Fibroblast of peridontal ligament (primary cell): Measurements from ENCODE around the gene ATG12.
"Not testable (repeated sequence)": the region's sequence is repeated elsewhere in the genome, so short reads cannot be mapped to it uniquely, and the experiment has no call there.

Experiments used
- DNase-seq: peaks from one replicate; pipeline ENCODE4 v3.0.0-alpha.2; 2010; ENCODE audit errors: extremely low read depth

ATG12 gene

DNA sequence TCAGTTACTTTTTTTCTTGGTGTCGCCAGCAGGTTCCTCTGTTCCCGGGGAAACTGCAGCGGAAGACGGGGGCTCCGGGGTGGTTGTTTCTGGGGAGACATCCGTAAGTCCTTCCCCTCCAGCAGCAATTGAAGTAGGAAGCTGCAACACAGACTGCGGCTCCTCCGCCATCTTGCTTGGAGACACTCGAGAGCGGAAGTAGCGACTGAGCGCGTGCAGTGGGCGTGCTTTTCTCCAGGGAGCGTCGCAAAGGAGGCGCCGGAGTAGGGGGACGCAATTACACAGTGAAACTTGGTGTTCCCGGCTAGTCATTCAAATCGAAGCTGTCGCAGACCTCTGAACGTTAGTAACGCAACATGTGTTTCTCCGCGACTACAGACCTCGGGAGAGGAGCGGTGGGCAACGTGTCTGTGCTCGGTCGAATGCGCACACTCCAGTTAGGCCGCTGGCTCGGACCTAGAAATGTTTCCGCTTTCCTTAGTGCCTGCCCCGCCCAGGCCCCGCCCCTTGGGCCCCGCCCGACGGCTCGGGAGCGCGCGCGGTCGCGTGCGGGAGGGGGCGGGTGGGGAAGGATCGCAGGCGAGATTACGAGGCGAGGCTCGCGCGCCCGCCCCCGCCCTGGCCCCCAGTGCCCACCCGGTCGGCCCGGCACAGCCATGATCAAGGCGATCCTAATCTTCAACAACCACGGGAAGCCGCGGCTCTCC lies at the start of gene ATG12, which contains the start of gene AP3S1:
TSS of gene ATG12 (minus strand) at position 184 of the 707 bp plus-strand sequence. CDS start at position 171, 13 bp downstream.
TSS of gene AP3S1 (plus strand) at position 554 of the 707 bp plus-strand sequence. CDS start at position 657, 103 bp downstream.
- peak; percentile 92 for DNase-seq

DNA sequence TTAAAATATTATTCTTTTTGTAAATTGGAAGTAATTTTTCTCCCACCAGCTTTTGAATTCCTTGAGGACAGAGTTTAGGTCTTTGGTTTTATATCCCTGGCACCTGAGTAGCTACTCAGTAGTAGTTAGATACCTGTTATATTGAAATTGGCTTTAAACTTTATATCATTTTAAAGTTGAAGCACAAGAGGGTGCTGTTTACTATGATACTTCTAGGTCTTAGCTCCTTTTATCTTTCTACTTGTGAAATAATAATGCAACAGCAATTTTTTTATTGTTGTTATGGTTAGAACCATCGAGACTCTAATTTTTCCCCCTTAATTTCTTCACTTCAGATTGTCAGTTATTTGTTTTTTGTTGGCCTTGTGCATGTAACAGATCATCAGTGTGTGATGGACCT lies 46.7 kb upstream of the ATG12 start:
- DNase-seq = peak; percentile 70

DNA sequence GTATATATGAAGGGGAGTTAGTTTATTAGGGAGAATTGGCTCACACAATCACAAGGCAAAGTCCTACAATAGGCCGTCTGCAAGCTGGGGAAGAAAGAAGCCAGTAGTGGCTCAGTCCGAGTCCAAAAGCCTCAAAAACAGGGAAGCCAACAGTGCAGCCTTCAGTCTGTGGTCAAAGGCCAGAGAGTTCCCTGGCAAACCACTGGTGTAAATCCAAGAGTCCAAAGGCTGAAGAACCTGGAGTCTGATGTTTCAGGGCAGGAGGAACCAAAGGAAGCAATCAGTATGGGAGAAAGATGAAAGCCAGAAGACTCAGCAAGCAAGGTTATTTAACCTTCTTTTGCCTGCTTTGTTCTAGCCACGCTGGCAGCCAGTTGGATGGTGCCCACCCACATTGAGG lies 43.8 kb upstream of the ATG12 start:
- DNase-seq = not testable (repeated sequence)

DNA sequence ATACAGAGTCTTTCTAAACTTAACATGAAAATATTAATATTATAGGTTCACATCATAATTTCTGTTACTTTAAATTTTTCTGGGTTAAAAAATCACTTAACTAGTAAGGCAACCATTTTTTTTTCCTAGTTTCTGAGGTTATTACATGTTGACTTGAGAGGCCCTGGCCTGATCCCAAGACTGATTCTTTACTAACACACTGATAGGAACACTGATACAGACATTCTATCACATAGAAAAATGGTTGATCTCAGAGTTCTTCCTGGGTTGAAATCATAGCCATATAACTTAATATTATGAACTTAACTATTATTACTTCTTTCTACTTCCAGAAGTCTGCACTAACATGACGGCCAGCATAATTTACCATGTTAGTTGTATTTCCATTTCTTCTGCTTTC lies 43.3 kb upstream of the ATG12 start:
- DNase-seq = no peak

DNA sequence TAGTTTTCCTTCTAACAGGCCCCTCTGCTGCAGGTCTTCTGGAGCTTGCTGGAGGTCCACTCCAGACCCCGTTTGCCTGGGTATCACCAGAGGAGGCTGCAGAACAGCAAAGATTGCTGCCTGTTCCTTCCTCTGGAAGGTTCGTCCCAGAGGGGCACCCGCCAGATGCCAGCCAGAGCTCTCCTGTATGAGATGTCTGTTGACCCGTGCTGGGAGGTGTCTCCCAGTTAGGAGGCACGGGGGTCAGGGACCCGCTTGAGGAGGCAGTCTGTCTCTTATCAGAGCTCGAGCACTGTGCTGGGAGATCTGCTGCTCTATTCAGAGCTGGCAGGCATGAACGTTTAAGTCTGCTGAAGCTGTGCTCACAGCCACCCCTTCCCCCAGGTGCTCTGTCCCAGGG lies 41.1 kb upstream of the ATG12 start:
- DNase-seq = not testable (repeated sequence)

DNA sequence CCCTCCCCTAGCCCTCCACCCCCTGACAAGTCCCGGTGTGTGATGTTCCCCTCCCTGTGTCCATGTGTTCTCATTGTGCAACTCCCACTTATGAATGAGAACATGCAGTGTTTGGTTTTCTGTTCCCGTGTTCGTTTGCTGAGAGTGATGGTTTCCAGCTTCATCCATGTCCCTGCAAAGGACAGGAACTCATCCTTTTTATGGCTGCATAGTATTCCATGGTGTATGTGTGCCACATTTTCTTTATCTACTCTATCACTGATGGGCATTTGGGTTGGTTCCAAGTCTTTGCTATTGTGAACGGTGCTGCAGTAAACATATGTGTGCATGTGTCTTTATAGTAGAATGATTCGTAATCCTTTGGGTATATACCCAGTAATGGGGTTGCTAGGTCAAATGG lies 36.0 kb upstream of the ATG12 start:
- DNase-seq = not testable (repeated sequence)

DNA sequence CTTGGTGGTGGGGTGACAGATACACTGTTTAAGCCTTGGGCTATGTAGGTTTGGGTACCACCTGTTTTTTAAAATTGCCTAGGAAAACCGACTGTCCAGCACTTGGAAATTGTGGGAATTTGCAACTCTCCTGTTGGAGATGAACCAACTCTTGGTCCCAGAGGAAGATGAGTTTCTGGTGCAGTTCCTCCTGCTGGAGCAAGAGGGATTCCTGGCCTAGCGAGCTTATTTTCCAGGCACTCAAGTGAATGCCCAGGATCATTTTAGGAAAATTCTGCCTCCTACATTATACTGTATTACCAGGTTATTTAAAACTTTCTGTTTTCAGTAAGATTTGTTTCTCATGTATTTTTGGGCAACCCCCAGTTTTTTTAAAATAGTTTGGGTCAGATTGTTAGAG lies 34.1 kb upstream of the ATG12 start:
- peak; percentile 20 for DNase-seq

DNA sequence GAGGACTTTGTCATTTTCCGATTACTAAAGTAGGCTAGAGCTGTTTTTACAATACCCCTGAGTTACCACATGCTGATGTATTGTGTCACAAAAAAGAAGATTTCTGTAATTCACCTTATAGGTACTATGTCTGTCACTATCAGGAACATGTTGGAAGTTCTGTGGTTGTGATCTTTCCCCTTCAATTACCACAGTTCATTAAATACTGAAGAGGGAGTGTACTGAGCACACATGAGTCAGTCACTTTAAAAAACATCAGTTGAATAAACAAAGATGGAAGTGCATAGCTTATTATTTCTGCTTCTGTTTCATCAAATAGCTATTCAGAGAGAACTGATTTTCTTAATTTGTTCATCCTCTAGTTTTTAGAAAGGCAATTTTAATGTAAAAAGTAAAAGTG lies 32.0 kb upstream of the ATG12 start:
- DNase-seq = peak; percentile 44

DNA sequence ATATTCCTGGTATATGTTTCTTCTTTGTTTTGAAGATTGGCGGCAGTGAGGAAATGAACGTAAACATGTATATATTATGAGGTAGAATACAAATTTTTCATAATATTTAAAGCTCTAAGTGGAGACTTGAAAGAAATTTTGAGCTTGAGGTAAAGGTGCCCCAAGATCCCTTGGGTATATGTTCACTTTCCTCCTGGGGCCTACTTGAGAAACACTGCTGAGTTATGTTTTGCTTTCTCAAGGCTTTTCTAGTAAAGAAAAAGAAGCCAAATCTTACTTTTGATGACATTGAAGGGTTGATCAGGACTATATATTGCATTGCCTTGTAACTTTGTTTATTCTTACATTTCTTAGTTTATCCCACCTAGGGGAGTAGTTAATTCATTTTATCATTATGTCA lies 31.1 kb upstream of the ATG12 start:
- DNase-seq = no peak

DNA sequence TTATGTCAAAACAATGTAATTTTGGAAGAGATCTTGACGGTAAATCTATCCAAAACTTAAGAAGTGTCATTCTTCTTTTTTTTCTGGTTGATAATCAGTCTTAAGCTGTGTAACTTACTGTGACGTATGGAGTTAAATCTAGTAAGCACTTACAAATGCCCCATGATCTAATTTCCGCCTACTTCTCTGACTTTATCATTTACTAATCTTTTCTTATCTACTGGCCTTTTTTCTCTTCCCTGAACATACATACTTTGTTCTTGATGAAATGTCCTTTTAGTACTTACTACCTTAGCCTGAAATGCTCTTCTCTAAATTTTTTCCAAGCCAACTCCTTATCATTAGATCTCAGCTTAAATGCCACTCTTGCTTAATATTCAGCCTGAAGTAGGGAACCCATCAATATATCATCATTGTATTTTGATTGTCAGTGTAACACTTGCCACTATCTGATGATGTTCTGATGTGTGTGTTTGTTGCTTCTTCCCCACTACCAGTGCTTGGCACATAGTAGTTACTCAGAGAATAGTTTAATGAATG lies 28.0 kb upstream of the ATG12 start:
- no peak for DNase-seq

DNA sequence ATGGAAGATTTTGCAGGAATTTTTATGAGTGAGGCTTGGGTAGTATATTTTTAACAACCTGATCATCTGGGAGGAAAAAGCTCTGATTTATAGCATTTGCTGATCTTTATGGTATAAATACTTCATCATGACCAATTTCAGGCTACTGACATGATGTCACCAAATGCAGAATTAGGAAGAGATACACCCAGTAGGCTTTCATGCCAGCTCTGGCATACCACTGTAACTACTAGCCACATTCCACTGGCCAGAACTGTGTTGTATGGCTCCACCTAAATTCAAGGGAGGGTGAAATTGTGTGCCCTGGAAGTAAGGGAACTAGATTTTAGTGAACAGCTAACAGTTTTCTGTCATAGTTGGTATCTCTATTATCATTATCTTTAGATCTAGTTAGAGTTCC lies 18.0 kb upstream of the ATG12 start:
- peak; percentile 58 for DNase-seq

DNA sequence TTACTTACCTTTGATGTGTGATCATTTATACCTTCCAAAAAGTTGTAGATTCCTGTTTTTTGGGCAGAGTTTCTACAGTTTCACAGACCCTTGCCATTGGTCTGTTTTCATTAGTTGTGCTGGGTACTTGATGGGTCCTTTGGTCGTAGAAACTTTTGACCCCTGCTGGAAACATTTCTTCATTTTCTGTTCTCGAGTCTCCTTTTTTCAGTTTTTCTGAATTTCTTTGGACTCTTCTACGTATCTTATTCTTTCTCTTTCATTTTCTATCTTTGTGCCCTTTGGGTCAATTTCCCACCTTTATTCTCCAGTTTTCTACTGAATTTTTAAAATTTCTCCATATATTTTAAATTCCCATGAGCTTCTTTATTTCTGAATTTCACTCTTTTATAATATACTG lies 17.0 kb upstream of the ATG12 start:
- no peak for DNase-seq

DNA sequence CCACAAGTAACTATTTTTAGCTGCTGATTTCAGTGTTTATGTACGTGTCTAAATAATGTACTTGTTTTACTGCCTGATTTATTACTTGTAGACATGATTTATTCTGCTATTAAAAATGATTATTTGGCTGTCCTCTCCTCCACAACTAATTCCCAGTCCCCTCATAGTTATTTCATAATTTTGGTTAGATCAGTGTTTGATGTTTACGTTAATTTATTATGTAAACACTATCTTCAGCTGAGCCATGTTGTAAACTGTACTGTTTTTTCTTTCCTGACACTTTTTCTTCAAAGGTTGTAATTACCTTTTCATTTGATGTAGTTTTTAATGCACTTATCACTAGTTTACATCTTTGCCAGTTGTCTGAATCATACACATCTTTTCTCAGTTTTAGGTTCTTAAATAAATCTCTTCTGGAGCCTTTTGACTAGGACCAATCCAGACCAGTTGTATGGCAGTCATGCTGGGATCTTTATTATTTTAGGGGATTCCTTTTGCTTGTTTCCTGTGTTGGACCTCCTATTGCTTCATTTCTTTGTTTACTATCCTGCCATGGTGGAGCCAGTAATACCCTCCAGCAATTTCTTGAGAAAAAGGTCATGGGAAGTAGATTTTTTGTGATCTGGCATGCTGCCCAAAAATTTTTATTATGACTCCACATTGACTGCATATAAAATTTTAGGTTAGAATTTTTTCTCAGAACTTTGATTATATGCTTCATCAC lies 16.4 kb upstream of the ATG12 start:
- peak; percentile 57 for DNase-seq

DNA sequence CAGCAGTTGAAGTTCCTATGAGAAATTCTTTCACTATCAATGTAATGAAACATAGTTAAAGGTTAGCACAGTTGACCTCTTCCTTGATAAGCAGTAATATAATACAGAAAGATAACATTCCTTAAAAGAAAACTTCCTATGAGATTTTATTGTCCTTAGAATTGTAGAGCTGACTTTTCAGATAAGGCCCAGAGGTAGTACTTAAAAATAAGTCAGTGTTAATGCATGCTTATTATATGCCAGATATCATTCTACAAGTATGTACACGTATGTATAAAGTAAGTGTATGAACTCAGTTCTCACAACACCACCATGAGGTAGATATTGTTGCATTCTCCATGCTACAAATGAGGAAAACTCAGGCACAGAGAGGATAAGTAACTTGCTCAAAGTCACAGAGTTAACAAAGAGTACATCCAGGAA lies 15.7 kb upstream of the ATG12 start:
- DNase-seq = no peak

DNA sequence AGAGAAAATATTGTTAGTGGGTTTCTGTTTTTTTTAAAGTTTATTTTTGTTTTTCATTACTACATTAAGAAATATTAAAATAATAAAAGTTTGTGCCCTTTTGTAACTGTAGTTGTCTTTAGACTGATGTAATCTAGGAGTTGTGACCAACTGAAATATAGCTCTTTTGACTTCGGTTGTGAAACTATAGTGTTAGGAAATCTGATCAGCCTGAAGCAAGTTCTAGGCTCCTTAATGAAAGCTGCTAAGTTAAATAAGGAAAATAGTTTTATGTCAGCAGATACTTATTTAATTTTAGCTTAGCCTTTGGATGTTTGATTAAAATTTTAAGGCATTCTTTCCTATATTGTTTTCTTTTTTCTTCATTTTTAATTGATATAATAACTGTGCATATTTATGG lies 14.6 kb upstream of the ATG12 start:
- peak; percentile 62 for DNase-seq

DNA sequence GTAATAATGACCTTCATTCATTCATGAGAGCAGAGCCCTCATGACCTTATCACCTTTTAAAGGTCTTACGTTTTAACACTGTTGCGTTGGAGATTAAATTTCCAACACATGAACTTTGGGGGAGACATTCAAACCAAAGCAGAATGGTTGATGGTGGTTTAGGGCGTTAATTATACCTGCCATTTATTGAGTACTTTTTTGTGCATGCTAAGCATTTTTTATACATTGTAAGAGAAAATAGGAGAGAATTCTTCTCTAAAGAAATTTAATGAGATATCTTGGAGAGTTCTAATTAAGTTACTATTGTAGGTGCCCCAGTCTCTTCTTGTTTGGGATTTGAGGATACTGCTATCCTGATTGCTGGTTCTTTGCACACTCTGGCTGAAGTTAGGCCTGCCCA lies 12.8 kb upstream of the ATG12 start:
- DNase-seq = no peak

DNA sequence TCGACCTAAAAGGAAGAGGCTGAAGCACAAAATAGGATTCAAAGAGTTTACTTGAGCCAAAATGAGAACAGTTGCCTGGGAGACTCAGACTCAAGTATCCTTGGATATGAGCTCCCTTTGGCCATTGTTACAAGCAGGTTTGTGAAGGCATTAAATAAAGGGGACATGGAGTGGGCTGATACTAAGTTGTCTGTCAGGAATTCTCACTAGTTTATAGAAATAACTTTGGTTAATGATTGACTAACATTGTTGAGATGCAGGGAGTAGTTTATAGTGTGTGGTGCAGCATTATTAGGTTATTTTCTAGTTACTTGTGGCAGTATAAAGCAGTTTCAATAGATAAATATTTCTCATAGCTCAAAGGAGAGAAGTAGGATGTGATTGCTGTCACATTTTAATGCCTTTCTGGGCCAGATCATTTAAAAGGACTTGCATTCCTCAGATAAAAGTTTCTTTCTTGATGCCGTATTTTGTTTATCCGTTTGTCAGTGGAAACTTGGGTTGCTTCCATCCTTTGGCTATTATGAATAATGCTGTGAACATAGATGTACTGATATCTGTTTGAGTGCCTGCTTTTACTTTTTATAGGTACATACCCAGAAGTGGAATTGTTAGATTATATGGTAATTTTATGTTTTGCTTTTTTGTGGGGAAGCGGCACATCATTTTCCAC lies 9.5 kb upstream of the ATG12 start:
- DNase-seq = peak; percentile 70

DNA sequence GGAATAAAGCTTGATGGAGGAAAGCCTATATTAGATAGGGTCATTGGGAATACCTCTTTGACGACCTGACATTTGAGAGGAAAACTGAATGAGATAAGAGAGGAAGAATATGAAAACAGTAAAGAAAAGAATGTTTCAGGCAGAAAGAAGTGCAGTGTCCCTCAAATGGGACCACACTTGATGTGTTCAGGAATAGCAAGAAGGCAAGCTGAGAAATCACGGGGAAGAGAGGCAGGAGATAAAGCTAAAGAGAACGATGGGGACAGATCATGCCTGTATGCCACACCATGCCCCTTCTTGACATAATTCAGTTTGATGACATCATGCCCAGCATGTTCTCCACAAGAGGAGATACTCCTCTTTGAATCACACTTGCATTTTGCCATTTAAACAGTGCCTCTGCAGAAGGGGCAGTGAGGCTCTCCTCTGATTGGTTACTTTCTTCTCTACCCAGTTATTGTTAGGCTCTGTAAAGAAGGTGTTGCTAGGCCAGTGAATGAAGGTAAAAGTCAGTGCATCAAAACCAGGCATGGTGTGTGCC lies 8.0 kb upstream of the ATG12 start:
- no peak for DNase-seq

DNA sequence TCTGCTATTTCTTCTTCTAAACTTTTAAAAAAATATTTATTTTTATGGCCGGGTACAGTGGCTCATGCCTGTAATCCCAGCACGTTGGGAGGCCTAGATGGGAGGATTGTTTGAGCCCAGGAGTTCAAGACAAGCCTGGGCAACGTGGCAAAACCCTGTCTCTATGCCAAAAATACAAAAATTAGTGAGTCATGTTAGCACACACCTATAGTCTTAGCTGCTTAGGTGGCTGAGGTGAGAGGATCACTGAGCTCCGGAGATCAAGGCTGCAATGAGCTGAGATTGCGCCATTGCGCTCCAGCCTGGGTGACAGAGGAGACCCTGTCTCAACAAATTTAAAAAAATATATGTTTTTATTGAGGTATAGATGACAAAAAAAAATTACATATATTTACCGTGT lies 5.9 kb upstream of the ATG12 start:
- DNase-seq = no peak

DNA sequence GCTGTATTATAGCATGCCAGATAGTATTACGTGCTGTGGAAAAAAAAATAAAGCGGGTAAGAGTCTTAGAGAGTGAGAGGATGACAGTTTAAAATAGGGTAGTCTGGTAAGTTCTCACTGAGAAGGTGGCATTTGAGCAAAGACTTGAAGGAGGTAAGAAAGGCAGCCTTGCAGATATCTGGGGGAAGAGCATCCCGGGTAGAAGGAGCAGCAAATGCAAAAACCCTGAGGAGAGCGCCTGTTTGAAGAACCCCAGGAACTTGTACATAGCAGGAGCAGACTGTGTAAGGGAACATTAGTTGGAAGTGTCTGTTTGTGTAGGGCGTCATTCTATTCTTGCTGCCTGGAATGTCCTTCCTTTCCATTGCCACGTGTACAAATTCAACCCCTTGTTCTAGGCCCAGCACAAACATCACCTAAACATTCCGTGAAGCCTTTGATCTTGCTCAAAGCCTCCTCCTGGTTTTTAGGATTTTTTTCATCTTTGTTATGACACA lies 3.0 kb upstream of the ATG12 start:
- no peak for DNase-seq

DNA sequence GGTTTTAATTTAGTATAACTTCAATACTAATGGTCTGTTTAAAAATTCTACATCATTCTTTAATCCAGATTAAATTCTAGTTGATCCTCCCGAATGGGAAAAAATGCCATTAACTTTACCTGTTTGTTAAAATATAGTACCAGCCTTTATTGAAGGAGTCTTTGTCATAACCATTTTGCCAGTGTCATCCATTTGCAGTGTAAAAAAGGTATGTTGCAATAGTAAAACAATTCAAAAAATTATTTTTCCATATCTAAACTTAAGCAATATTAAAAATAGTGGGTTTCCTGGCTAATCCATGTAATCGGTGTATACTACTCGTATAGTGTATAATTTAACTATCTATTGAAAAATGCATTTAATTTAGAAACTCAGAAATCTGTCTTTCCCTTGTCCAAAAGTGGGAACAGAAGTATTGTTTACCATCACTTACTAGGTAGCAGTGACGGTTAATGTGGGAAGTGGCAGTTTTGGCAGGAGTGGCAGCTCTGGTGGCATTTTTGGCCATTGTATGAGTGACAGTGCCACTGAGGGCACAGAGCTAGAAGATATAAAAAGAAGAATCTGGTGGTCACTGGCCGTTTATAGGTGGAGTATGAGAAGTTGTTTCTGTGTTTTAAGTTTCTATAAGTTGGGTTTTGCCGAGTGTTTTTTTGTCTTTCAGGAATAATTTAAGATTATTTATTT lies 2.2 kb upstream of the ATG12 start:
- DNase-seq = no peak
